B cell (primary cell): ENCODE data around the gene PLD5. TPM values are rescaled to one million over a fixed set of nuclear protein-coding genes. Genes with fewer than 3 reads are reported as not detected.

ENCODE experiments used
- ATAC-seq: fragments of 200-7000 bp; cut with Tn5 transposase; one replicate; pipeline ENCODE4 v1.10.0; 2021; ENCODE audit warnings: low read depth, mild to moderate bottlenecking, moderate number of reproducible peaks, moderate library complexity
- CTCF ChIA-PET: fragments of 350-600 bp; sonication (Branson Sonifier 250); formaldehyde crosslinking; loops from one replicate; lab custom pipeline; 2021; ENCODE audit warnings: antibody characterized with exemption, inconsistent platforms; lab: Charles Lee
- POLR2A ChIA-PET: fragments of 350-600 bp; sonication (Branson Sonifier 250); formaldehyde crosslinking; loops from one replicate; lab custom pipeline; 2021; ENCODE audit warnings: antibody characterized with exemption; lab: Charles Lee
- DNase-seq: peaks from one replicate; pipeline ENCODE4 v3.0.0; 2013
- H2AFZ ChIP-seq: 2 replicates; pipeline ENCODE4 v1.6.1; 2012; ENCODE audit warnings: mild to moderate bottlenecking, low read depth, low read length; ENCODE audit not compliant: insufficient read depth, poor library complexity, severe bottlenecking
- H3K27ac ChIP-seq, 2 donors: 1 replicate in 1 of 2; 2 replicates in 1 of 2; pipeline ENCODE4 v1.5.1; 2012 to 2013; ENCODE audit warnings: low read length in 2 of 2, mild to moderate bottlenecking in 2 of 2, moderate library complexity in 1 of 2
- H3K27me3 ChIP-seq, 4 experiments: fragments of 200-600 bp in 1 of 4; sonication (generic) in 1 of 4; replicated peaks in 1 of 4; 1 replicate in 2 of 4; 2 replicates in 2 of 4; pipeline versions ENCODE4 v1.6.1 to v1.7.0; 2013 to 2016; ENCODE audit warnings: low read length in 3 of 4, mild to moderate bottlenecking in 2 of 4, mixed read lengths in 1 of 4, moderate library complexity in 1 of 4; ENCODE audit not compliant: insufficient read depth in 4 of 4, control insufficient read depth in 3 of 4; ENCODE audit errors: control extremely low read depth in 1 of 4
- H3K36me3 ChIP-seq, 2 experiments: replicated peaks in 1 of 2; 1 replicate in 1 of 2; 2 replicates in 1 of 2; pipeline versions ENCODE4 v1.6.1 to v1.7.1; 2013; ENCODE audit warnings: low read length in 1 of 2; ENCODE audit not compliant: insufficient read depth in 2 of 2, control insufficient read depth in 1 of 2; ENCODE audit errors: control extremely low read depth in 1 of 2, extremely low read depth in 1 of 2
- H3K4me1 ChIP-seq, 2 donors: fragments of 200-600 bp in 1 of 2; sonication (generic) in 1 of 2; 1 replicate in 1 of 2; 2 replicates in 1 of 2; pipeline versions ENCODE4 v1.5.1 to v1.6.1; 2013 to 2017; ENCODE audit warnings: low read length in 2 of 2; ENCODE audit not compliant: control insufficient read depth in 2 of 2, insufficient read depth in 2 of 2
- H3K4me2 ChIP-seq: replicated peaks from 2 replicates; pipeline ENCODE3; 2012; ENCODE audit warnings: mild to moderate bottlenecking, low read depth, low read length; ENCODE audit not compliant: poor library complexity, severe bottlenecking
- H3K4me3 ChIP-seq, 5 experiments: fragments of 200-600 bp in 1 of 5; sonication (generic) in 1 of 5; 1 replicate in 3 of 5; 2 replicates in 2 of 5; pipeline versions ENCODE4 v1.5.1 to v1.7.0; 2011 to 2016; ENCODE audit warnings: low read length in 4 of 5, mild to moderate bottlenecking in 4 of 5, low read depth in 2 of 5, control low read depth in 1 of 5, moderate library complexity in 1 of 5; ENCODE audit not compliant: insufficient read depth in 1 of 5; ENCODE audit errors: control extremely low read depth in 1 of 5, extremely low read depth in 1 of 5
- H3K79me2 ChIP-seq: fragments of 200-600 bp; sonication (generic); one replicate; pipeline ENCODE4 v1.6.0; 2016; ENCODE audit warnings: low read length; ENCODE audit not compliant: control insufficient read depth, insufficient read depth
- H3K9ac ChIP-seq: fragments of 200-600 bp; sonication (generic); 2 replicates; pipeline ENCODE4 v1.6.1; 2017; ENCODE audit warnings: mild to moderate bottlenecking, low read length, moderate library complexity
- H3K9me3 ChIP-seq, 3 donors: one replicate each; pipeline versions ENCODE4 v1.6.1 to v1.7.1; 2013; ENCODE audit warnings: low read length in 2 of 3; ENCODE audit not compliant: control insufficient read depth in 2 of 3, insufficient read depth in 1 of 3; ENCODE audit errors: control extremely low read depth in 1 of 3
- H4K20me1 ChIP-seq: 2 replicates; pipeline ENCODE4 v1.6.0; 2012; ENCODE audit warnings: mild to moderate bottlenecking, low read length; ENCODE audit not compliant: insufficient read depth, control insufficient read depth, poor library complexity, severe bottlenecking
- H3K27ac Mint-ChIP-seq: one replicate; pipeline ENCODE4 v1.8.0; 2021; ENCODE audit warnings: mixed read lengths
- H3K27me3 Mint-ChIP-seq: one replicate; pipeline ENCODE4 v1.8.0; 2021; ENCODE audit warnings: mixed read lengths
- H3K4me1 Mint-ChIP-seq: one replicate; pipeline ENCODE4 v1.8.0; 2021; ENCODE audit warnings: mixed read lengths
- H3K4me3 Mint-ChIP-seq: one replicate; pipeline ENCODE4 v1.8.0; 2021; ENCODE audit warnings: mixed read lengths
- H3K9me3 Mint-ChIP-seq: one replicate; pipeline ENCODE4 v1.8.0; 2022; ENCODE audit warnings: mixed read lengths; ENCODE audit not compliant: insufficient read depth
- CTCF ChIP-seq: fragments of 200-600 bp; IDR thresholded peaks from one replicate; pipeline ENCODE4 v1.8.0; 2022; ENCODE audit warnings: antibody characterized with exemption, mild to moderate bottlenecking
- EZH2 ChIP-seq: IDR thresholded peaks from 2 replicates; pipeline ENCODE4 v1.6.1; 2012; ENCODE audit warnings: borderline replicate concordance, low read depth, mild to moderate bottlenecking, moderate library complexity, low read length; ENCODE audit not compliant: insufficient read depth, poor library complexity, severe bottlenecking
- WGBS: methylation state at CpG from one replicate; pipeline ENCODE4 v1.1.5; 2013; ENCODE audit warnings: missing lambda C conversion rate; ENCODE audit not compliant: insufficient coverage; 5-methylcytosine and 5-hydroxymethylcytosine counted together
- intact Hi-C: fragments of 100-400 bp; cut with micrococcal nuclease; formaldehyde crosslinking; loops from one replicate; pipeline ENCODE4 v1.10.0; 2022
- polyA plus RNA-seq: library from polyadenylated mRNA; depleted of rRNA; stranded (reverse); fragments of >200 nt; gene quantifications from 2 replicates; pipeline ENCODE4 v1.2.3, GENCODE V29; 2012
- total RNA-seq, 2 donors: library from RNA; stranded (reverse); fragments of 120-200 nt in 1 of 2; gene quantifications; 1 replicate in 1 of 2; 2 replicates in 1 of 2; pipeline versions ENCODE4 v1.2.3 to v1.2.4, GENCODE V29; 2013 to 2022

PLD5 gene
- total and polyA plus RNA-seq, 2 donors (not counting 1 experiment from before 2014, with no cell fraction given), result 0.37 to 1.9 TPM

GRCh38 chr1:242467556-242468145 lies 56.8 kb downstream of the PLD5 start:
- CTCF ChIA-PET, result interaction anchor here (0.8 to 2.1 kb wide), 6 partner anchors 11 to 857 kb away, joined by 3 to 12 read pairs (median 4); no protein-coding TSS in a partner anchor
- peak; percentile 14 for ATAC-seq

More at GRCh38 chr1:242467556-242468145, 56.8 kb downstream of the PLD5 start:
- peak; percentile 53 for DNase-seq
- H4K20me1 ChIP-seq, result no peaks in the 10 kb centered on the region
- Mint-ChIP-seq H3K4me3 (no peak overlapping the region), H3K27ac (no peak overlapping the region), H3K4me1 (no peaks in the 10 kb centered on the region), H3K9me3 (no peaks in the 10 kb centered on the region), H3K27me3 (peaks cover 22% of the 10 kb centered on the region)
- WGBS, result no CpG with 5 or more reads among the region's 4 CpGs
- no peaks in the 10 kb centered on the region for H3K79me2 ChIP-seq
- TF ChIP-seq CTCF, result peak; percentile 80
- no peak for TF ChIP-seq EZH2
- no peak overlapping the region for H3K4me3 ChIP-seq
- POLR2A ChIA-PET, result no interaction called here
- H3K27ac ChIP-seq, result no peak overlapping the region
- H3K9ac ChIP-seq, result no peak overlapping the region
- H2AFZ ChIP-seq, result no peak overlapping the region
- H3K4me1 ChIP-seq, result no peaks in the 10 kb centered on the region
- no peaks in the 10 kb centered on the region for H3K36me3 ChIP-seq
- no peak overlapping the region for H3K4me2 ChIP-seq
- peaks cover 0 to 3% (median 0%) of the 10 kb centered on the region in 4 experiments for H3K27me3 ChIP-seq
- no peaks in the 10 kb centered on the region for H3K9me3 ChIP-seq
- intact Hi-C loops, result loop anchor here (5.0 kb wide), 2 partner anchors 330 to 470 kb away; no protein-coding TSS in a partner anchor
